Superior temporal gyrus (tissue), 1 donor: Measurements from ENCODE around the gene TRIM41.
A peak's percentile ranks its signal among the peaks of the same experiment; 100 is the strongest.

Experiments
- DNase-seq: peaks from one replicate; pipeline ENCODE4 v3.0.0-alpha.2; 2016; ENCODE audit errors: extremely low spot score

TRIM41 gene

GRCh38 chr5:181231432-181231831 lies 8.4 kb downstream of the TRIM41 start:
- DNase-seq, result no peak

DNA sequence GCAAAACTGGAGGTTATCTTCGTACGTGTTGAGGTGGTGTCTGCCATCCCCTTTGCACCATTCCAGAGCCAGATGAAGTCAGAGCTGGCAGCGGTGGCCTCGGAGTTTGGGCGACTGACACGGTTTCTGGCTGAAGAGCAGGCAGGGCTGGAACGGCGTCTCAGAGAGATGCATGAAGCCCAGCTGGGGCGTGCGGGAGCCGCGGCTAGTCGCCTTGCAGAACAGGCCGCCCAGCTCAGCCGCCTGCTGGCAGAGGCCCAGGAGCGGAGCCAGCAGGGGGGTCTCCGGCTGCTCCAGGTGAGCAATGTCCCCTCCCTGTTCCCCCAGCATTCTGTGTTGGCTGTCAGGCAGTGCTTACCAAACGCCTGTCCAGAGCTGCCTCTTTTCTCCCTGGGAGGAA lies 9.5 kb downstream of the TRIM41 start:
- DNase-seq, result no peak

GRCh38 chr5:181233088-181233800 lies 10.2 kb downstream of the TRIM41 start:
- DNase-seq, result no peak

DNA sequence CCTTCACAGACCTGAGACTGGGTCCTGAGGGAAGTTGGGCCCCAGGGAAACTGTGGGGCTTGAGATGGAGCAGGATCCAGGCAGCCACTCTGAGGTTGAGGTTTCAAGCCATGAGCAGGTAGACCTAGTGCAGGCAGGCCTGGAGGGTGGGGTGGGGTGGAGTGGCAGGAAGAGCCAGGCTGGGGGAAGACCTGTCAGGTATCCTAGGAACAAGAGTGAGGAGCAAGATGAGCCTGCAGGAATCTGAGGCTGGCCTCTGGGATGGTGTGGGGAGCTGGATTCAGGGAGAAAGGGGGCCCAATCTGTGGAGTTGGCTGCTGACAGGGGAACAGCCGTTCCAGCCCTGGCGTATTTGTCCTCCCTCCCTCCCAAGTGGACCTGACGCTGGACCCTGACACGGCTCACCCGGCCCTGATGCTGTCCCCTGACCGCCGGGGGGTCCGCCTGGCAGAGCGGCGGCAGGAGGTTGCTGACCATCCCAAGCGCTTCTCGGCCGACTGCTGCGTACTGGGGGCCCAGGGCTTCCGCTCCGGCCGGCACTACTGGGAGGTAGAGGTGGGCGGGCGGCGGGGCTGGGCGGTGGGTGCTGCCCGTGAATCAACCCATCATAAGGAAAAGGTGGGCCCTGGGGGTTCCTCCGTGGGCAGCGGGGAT lies 10.8 kb downstream of the TRIM41 start:
- no peak for DNase-seq

- no peak for DNase-seq
Observed at GRCh38 chr5:181234455-181235306, 11.6 kb downstream of the TRIM41 start.

DNA sequence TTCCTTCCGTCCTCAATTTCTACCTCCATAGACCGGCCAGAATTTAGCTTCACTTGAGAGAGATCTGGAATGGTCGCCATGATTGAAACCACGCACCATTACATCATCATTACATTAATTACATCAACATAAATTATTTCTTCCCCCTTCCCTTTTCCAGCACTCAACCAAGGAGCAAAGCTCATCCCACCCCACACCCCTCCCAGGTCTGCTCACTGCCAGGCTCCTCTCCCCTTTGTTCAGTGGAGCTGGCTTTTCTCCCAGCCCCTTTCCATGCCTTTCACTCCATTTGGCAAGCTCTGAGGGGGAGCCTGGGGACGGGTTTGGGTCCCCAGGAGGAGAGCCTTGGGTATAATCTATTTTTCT lies 12.2 kb downstream of the TRIM41 start:
- no peak for DNase-seq

- DNase-seq, result no peak
Observed at GRCh38 chr5:181235689-181236366, 12.7 kb downstream of the TRIM41 start.

DNA sequence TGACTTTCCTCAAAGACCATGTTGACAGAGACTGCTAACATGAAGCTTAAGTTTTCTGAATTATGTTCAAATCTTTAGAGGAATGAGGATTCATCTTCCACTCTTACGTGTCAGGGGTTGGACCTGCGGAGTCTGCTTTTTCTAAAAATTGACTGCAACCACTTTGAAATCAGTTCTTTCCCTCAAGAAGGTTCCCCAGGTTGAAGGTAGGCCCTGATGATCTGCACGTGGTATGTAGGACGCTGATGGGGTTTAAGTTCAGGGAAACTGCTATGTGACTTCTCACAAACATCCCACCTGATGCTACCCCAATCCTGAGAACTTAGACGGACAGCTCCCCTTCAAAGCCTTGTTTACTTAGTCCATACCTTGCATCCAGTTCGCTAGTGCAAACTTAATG lies 13.4 kb downstream of the TRIM41 start:
- no peak for DNase-seq

- no peak for DNase-seq
Observed at GRCh38 chr5:181236954-181237641, 14.0 kb downstream of the TRIM41 start.

DNA sequence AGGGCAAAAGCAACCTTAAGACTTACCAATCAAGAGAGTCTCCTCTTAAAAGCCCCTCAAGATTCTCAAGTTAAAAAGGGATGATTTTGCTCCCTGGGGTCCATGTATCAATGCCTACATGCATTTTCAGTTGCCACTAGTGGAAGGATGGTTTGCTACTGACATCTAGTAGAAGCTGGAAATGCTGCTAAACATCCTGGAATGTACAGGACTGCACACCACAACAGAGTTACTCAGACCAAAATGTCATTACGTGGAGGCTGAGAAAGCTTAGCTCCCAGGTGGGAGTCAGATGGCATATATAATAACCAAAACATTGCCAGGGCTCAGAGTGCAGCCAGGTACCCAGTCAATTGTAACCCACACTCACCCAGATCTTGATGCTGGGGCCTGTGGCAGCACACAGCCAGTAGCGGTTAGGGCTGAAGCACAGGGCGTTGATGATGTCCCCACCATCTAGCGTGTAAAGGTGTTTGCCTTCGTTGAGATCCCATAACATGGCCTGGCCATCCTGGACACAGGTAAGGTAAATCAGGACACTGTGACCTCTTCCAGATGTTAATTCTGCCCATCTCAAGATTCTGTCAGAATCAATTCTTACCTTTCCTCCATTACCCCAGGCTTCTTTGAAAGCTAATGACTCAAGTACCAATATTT lies 14.8 kb downstream of the TRIM41 start:
- no peak for DNase-seq

DNA sequence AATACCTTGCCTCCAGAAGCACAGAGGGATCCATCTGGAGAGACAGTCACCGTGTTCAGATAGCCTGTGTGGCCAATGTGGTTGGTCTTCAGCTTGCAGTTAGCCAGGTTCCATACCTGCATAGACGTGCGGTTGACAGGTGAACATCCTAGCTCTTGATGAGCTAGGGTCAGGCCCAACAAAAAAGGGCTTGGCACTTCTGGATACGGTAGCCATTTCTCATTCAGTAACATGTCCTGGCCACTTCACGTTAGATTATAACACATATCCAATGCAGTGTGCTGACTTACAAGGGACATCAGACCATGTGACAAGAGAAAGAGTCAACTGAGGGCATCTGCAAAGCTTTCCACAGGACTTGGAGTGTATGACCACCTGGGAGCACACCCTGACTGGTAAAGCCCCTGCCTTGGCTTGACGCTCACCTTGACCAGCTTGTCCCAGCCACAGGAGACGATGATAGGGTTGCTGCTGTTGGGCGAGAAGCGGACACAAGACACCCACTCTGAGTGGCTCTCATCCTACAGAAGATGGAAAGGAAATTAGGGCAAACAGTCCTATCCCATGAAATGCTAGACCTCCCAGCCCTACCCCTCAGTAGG lies 16.1 kb downstream of the TRIM41 start:
- DNase-seq, result no peak

- DNase-seq, result no peak
Observed at GRCh38 chr5:181241393-181241975, 18.4 kb downstream of the TRIM41 start.

GRCh38 chr5:181242031-181242451 lies 19.0 kb downstream of the TRIM41 start:
- DNase-seq, result no peak

DNA sequence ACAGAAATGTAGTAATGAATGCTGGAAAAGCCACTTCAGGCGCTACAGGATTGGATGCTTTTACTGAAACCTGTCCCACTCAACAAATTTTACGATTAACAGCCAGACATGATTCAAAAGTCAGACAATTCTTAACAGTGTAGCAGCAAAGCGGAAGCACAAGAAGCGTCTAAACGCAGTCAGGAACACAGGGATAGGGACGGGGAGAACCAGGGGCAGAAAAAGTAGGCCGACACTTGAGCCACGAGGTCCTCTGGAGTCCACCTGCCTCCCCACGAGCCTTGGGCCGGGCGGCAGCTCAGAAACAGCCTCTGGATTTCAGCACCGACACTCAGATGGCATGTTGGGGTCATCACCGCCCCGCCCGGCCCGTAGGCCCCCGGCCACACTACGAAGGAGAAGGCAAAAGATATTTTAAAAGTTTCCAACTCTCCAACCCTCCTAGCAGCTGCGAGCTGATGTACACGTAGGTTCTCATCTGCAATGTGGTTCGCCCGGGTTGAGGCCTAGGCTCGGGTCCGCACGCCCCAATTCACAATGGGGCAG lies 20.0 kb downstream of the TRIM41 start:
- DNase-seq, result no peak

- DNase-seq, result peak; percentile 98
Observed at GRCh38 chr5:181243564-181244343, 20.7 kb downstream of the TRIM41 start, which contains the start of gene RACK1. Gene RACK1, minus strand, starts transcription at chr5:181243906. Its CDS starts 106 bp downstream, at chr5:181243800.

GRCh38 chr5:181245427-181246275 lies 22.6 kb downstream of the TRIM41 start:
- no peak for DNase-seq

DNA sequence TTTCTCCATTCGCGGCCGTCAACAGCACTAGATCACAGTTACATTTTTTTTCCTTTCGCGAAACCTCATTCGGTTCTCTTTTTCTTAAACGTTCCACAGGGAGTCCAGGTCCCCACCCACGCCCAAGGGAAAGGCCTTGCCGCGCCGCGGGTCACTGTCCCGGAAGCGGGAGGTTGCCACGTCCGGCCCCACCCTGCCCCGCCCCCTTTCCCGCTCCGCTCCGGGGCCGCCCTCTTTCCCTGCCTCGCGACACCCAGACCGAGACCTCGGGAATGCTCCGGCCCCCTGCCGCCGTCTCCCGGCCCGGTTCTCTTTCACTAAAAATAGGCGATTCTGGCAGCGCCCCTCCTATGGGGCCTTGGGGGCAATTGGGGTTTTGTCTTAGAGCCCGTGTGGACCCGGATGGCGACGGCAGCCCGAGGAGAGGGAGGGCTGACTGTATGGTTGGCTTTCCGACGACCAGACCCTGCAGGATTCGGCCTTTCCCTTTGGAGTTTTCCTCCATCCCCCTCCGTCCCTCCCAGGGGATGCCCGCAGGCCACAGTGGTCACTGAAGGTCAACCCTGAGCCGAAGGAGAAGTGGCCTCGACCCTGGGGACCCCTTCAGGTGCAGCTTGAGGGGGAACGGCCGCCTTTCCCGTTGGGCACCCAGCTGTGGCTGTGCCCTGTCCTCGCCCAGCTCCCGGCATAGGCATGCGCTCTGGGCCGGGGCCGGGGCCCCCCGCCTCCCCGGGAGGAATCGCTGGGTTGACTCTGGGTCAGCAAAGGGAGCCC lies 23.4 kb downstream of the TRIM41 start:
- DNase-seq, result peak; percentile 82
